PC-3 (cell line): ENCODE measurements around the gene NATD1.

Experiments
- CTCF ChIP-seq: fragments of 300-600 bp; sonication (generic); conservative IDR thresholded peaks from 2 replicates; pipeline ENCODE4 v1.5.1; 2017; ENCODE audit warnings: antibody characterized with exemption, low read depth, mild to moderate bottlenecking, low read length
- EZH2 ChIP-seq: fragments of 300-600 bp; sonication (generic); IDR thresholded peaks from one replicate; pipeline ENCODE4 v1.6.1; 2017; ENCODE audit warnings: antibody characterized with exemption, mild to moderate bottlenecking, low read length; ENCODE audit not compliant: unreplicated experiment

DNA sequence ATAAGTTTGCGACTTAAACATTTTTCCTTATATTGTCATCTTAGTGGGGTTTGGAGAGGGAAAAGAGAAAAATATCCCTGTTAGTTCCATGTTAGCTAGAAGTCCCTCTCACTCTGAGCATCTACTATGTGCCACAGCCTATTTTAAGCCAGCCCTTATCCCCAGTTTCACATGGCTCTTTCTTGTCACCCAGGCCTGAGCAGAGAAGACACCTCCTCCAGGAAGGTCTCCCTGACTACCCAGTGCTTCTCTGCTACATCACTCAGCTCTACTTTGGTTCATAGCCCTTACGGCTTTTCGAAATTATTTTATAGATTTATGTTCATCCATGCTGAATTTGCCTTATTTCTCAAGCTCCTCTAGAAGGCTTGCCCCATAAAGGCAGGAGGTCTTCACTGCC lies 24.1 kb upstream of the NATD1 start:
- TF ChIP-seq CTCF (no peak), EZH2 (no peak)
